WTC11 (cell line): Measurements from ENCODE around the gene CST9L. TPM values are rescaled to one million over a fixed set of nuclear protein-coding genes. Genes with fewer than 3 reads are reported as not detected.
A peak's percentile ranks its signal among the peaks of the same experiment; 100 is the strongest.

Source experiments
- ATAC-seq: fragments of 200-7000 bp; cut with Tn5 transposase; 2 replicates; pipeline ENCODE4 v1.10.0; 2021; ENCODE audit warnings: mild to moderate bottlenecking, moderate library complexity
- CTCF ChIA-PET: fragments of 300-600 bp; sonication (Branson Sonifier 250); formaldehyde crosslinking; loops from one replicate; lab custom pipeline; 2021; ENCODE audit warnings: antibody characterized with exemption; lab: Charles Lee
- POLR2A ChIA-PET: fragments of 350-600 bp; sonication (Branson Sonifier 250); formaldehyde crosslinking; loops from one replicate; lab custom pipeline; 2021; ENCODE audit warnings: antibody characterized with exemption; lab: Charles Lee
- DNase-seq: peaks from one replicate; pipeline ENCODE4 v3.0.0; 2021; ENCODE audit warnings: low spot score
- H3K27ac Mint-ChIP-seq: 2 replicates; pipeline ENCODE4 v1.8.0; 2021; ENCODE audit warnings: mixed read lengths
- H3K27me3 Mint-ChIP-seq: 2 replicates; pipeline ENCODE4 v1.8.0; 2021; ENCODE audit warnings: low read depth, mild to moderate bottlenecking, moderate library complexity, mixed read lengths
- H3K36me3 Mint-ChIP-seq: 2 replicates; pipeline ENCODE4 v1.8.0; 2021; ENCODE audit warnings: mixed read lengths
- H3K4me1 Mint-ChIP-seq: 2 replicates; pipeline ENCODE4 v1.8.0; 2022; ENCODE audit warnings: mixed read lengths
- H3K4me3 Mint-ChIP-seq: 2 replicates; pipeline ENCODE4 v1.8.0; 2021; ENCODE audit warnings: mild to moderate bottlenecking, moderate library complexity, mixed read lengths
- H3K9me3 Mint-ChIP-seq: 2 replicates; pipeline ENCODE4 v1.8.0; 2021; ENCODE audit warnings: mixed read lengths
- CBFB ChIP-seq: sonication (generic); formaldehyde crosslinking; IDR thresholded peaks from 2 replicates; pipeline ENCODE4 v1.8.1; 2022; ENCODE audit warnings: mild to moderate bottlenecking, low read depth, missing genetic modification reagents
- FOXK1 ChIP-seq: sonication (generic); formaldehyde crosslinking; IDR thresholded peaks from 2 replicates; pipeline ENCODE4 v1.8.0; 2022; ENCODE audit warnings: mild to moderate bottlenecking, moderate library complexity, missing genetic modification reagents
- MYBL2 ChIP-seq: sonication (generic); formaldehyde crosslinking; IDR thresholded peaks from 2 replicates; pipeline ENCODE4 v1.8.1; 2023; ENCODE audit warnings: mild to moderate bottlenecking, moderate library complexity, missing genetic modification reagents
- RELA ChIP-seq: sonication (generic); formaldehyde crosslinking; IDR thresholded peaks from 2 replicates; pipeline ENCODE4 v1.8.1; 2022; ENCODE audit warnings: missing genetic modification reagents, mild to moderate bottlenecking, borderline replicate concordance
- ZNF232 ChIP-seq: sonication (generic); formaldehyde crosslinking; IDR thresholded peaks from 2 replicates; pipeline ENCODE4 v1.8.0; 2022; ENCODE audit warnings: mild to moderate bottlenecking, missing genetic modification reagents
- ZNF396 ChIP-seq: fragments of 250-450 bp; sonication (Bioruptor Pico); IDR thresholded peaks from 2 replicates; pipeline ENCODE4 v1.8.0; 2021; ENCODE audit warnings: mild to moderate bottlenecking, moderate library complexity, borderline replicate concordance
- ZNF423 ChIP-seq: fragments of 250-450 bp; sonication (Bioruptor Pico); IDR thresholded peaks from 2 replicates; pipeline ENCODE4 v2.1.2; 2022; ENCODE audit warnings: mild to moderate bottlenecking, moderate library complexity
- total RNA-seq: library from RNA; stranded (reverse); gene quantifications from 3 replicates; pipeline ENCODE4 v1.2.3, GENCODE V29; 2021
- TF ChIP-seq, protein P1 (sequence below): sonication (generic); formaldehyde crosslinking; IDR thresholded peaks from 2 replicates; pipeline ENCODE4 v1.8.1; 2023; ENCODE audit warnings: mild to moderate bottlenecking, moderate library complexity, missing genetic modification reagents
- TF ChIP-seq, protein P2 (sequence below): fragments of 250-450 bp; sonication (Bioruptor Pico); conservative IDR thresholded peaks from 2 replicates; pipeline ENCODE4 v1.9.0; 2021; ENCODE audit warnings: mild to moderate bottlenecking
- TF ChIP-seq, protein P3 (sequence below): fragments of 250-450 bp; sonication (Bioruptor Pico); IDR thresholded peaks from 2 replicates; pipeline ENCODE4 v1.9.0; 2021; ENCODE audit warnings: mild to moderate bottlenecking
- TF ChIP-seq, protein P4 (sequence below): sonication (generic); formaldehyde crosslinking; IDR thresholded peaks from 2 replicates; pipeline ENCODE4 v1.8.1; 2022; ENCODE audit warnings: mild to moderate bottlenecking, moderate library complexity, missing genetic modification reagents
- TF ChIP-seq, protein P5 (sequence below): fragments of 250-450 bp; sonication (Bioruptor Pico); IDR thresholded peaks from 2 replicates; pipeline ENCODE4 v1.9.0; 2021; ENCODE audit warnings: mild to moderate bottlenecking, borderline replicate concordance
- TF ChIP-seq, protein P6 (sequence below): sonication (generic); formaldehyde crosslinking; conservative IDR thresholded peaks from 2 replicates; pipeline ENCODE4 v1.8.1; 2023; ENCODE audit warnings: mild to moderate bottlenecking, low read depth, missing genetic modification reagents, moderate library complexity
- TF ChIP-seq, protein P7 (sequence below): sonication (generic); formaldehyde crosslinking; IDR thresholded peaks from 2 replicates; pipeline ENCODE4 v1.8.1; 2023; ENCODE audit warnings: mild to moderate bottlenecking, missing genetic modification reagents, moderate library complexity

Gene CST9L
- total RNA-seq, 1 experiment from 2014 or later: not detected

DNA sequence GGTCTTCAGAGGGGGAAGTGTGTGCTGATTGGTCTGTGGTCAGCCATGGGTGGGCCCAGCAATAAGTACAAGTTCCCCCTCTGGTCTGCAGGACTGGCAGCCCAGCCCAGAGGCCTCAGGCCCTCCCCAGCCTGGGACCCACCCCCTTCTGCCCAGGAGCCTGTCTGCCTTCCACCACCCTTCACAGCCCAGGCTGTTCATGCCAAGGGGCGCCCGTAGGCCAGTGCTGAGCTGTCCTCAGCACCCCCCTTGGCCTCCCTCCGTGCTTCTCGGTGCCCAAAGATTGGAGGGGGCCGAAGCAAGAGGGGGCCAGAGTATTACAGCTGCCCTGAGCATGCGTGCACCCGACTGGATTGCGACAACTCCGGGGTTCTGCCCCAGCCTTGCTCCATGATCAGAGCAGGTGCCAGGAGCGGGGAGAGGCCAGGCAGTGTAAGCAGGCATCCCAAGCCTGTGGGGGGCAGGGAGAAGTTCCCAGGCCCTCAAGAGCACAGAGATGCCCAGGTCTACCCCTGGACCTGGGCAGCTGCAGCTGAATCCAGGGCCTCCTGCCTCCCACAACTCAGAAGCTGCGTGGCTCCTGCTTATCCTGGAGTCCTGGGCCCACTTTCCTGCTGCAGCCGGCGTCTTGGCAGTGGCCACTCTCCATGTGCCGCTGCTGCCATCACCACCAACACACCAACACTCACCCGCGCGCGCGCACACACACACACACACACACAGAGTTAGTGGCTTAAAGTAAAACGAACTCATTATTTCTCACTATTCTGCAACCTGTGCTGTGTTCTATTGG is 33.3 kb downstream of the CST9L start:
- H3K27me3 Mint-ChIP-seq: peaks cover 47% of the 10 kb centered on the region
- H3K27ac Mint-ChIP-seq: no peak overlapping the region
- peak; percentile 12; the same call in 1 of the 2 replicates for ATAC-seq
- no peak for DNase-seq
- POLR2A ChIA-PET: no interaction called here
- no peak overlapping the region for H3K4me3 Mint-ChIP-seq
- H3K9me3 Mint-ChIP-seq: peaks cover 25% of the 10 kb centered on the region
- H3K4me1 Mint-ChIP-seq: peaks cover 37% of the 10 kb centered on the region
- CTCF ChIA-PET: interaction anchor here (1.6 kb wide), 1 partner anchor 27 kb away, joined by 5 read pairs; no protein-coding TSS in a partner anchor
- no peak for TF ChIP-seq FOXK1
- TF ChIP-seq, protein P1, sequence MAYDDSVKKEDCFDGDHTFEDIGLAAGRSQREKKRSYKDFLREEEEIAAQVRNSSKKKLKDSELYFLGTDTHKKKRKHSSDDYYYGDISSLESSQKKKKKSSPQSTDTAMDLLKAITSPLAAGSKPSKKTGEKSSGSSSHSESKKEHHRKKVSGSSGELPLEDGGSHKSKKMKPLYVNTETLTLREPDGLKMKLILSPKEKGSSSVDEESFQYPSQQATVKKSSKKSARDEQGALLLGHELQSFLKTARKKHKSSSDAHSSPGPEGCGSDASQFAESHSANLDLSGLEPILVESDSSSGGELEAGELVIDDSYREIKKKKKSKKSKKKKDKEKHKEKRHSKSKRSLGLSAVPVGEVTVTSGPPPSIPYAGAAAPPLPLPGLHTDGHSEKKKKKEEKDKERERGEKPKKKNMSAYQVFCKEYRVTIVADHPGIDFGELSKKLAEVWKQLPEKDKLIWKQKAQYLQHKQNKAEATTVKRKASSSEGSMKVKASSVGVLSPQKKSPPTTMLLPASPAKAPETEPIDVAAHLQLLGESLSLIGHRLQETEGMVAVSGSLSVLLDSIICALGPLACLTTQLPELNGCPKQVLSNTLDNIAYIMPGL (CRISPR knock-in tag): no peak
- no peak for TF ChIP-seq ZNF396 (CRISPR knock-in tag)
- no peak for TF ChIP-seq CBFB
- TF ChIP-seq, protein P2, sequence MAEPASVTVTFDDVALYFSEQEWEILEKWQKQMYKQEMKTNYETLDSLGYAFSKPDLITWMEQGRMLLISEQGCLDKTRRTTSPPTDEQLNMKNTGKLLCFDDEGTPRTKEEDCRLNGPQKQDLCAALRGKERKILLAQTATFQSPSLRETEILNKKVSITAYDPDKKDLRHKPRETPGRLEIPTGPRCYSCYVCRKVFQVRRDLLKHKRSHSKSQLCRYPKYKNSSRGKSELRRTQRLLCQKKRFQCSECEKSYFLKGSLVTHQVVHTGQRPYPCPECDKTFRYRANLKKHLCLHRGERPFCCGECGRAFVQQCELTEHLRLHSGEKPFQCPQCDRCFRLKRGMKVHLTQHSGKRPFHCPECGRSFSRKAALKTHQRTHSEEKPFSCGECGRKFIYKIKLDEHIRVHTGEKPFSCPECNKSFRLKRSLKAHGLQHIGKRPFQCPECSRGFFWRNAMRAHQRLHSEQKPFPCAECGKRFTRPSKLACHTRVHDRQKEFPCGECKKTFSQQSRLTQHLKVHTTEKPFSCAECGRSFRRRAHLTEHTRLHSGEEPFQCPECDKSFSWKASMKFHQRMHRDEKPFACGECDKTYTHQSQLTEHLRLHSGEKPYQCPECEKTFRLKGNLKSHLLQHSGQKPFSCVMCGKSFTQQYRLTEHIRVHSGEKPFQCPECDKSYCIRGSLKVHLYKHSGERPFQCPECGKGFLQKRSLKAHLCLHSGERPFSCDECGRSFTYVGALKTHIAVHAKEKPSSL (CRISPR knock-in tag): no peak
- TF ChIP-seq, protein P3, sequence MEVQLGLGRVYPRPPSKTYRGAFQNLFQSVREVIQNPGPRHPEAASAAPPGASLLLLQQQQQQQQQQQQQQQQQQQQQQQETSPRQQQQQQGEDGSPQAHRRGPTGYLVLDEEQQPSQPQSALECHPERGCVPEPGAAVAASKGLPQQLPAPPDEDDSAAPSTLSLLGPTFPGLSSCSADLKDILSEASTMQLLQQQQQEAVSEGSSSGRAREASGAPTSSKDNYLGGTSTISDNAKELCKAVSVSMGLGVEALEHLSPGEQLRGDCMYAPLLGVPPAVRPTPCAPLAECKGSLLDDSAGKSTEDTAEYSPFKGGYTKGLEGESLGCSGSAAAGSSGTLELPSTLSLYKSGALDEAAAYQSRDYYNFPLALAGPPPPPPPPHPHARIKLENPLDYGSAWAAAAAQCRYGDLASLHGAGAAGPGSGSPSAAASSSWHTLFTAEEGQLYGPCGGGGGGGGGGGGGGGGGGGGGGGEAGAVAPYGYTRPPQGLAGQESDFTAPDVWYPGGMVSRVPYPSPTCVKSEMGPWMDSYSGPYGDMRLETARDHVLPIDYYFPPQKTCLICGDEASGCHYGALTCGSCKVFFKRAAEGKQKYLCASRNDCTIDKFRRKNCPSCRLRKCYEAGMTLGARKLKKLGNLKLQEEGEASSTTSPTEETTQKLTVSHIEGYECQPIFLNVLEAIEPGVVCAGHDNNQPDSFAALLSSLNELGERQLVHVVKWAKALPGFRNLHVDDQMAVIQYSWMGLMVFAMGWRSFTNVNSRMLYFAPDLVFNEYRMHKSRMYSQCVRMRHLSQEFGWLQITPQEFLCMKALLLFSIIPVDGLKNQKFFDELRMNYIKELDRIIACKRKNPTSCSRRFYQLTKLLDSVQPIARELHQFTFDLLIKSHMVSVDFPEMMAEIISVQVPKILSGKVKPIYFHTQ: no peak
- TF ChIP-seq ZNF232 (CRISPR knock-in tag): no peak
- TF ChIP-seq, protein P4, sequence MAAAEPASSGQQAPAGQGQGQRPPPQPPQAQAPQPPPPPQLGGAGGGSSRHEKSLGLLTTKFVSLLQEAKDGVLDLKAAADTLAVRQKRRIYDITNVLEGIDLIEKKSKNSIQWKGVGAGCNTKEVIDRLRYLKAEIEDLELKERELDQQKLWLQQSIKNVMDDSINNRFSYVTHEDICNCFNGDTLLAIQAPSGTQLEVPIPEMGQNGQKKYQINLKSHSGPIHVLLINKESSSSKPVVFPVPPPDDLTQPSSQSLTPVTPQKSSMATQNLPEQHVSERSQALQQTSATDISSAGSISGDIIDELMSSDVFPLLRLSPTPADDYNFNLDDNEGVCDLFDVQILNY (CRISPR knock-in tag): no peak
- no peak for TF ChIP-seq MYBL2 (CRISPR knock-in tag)
- TF ChIP-seq, protein P5, sequence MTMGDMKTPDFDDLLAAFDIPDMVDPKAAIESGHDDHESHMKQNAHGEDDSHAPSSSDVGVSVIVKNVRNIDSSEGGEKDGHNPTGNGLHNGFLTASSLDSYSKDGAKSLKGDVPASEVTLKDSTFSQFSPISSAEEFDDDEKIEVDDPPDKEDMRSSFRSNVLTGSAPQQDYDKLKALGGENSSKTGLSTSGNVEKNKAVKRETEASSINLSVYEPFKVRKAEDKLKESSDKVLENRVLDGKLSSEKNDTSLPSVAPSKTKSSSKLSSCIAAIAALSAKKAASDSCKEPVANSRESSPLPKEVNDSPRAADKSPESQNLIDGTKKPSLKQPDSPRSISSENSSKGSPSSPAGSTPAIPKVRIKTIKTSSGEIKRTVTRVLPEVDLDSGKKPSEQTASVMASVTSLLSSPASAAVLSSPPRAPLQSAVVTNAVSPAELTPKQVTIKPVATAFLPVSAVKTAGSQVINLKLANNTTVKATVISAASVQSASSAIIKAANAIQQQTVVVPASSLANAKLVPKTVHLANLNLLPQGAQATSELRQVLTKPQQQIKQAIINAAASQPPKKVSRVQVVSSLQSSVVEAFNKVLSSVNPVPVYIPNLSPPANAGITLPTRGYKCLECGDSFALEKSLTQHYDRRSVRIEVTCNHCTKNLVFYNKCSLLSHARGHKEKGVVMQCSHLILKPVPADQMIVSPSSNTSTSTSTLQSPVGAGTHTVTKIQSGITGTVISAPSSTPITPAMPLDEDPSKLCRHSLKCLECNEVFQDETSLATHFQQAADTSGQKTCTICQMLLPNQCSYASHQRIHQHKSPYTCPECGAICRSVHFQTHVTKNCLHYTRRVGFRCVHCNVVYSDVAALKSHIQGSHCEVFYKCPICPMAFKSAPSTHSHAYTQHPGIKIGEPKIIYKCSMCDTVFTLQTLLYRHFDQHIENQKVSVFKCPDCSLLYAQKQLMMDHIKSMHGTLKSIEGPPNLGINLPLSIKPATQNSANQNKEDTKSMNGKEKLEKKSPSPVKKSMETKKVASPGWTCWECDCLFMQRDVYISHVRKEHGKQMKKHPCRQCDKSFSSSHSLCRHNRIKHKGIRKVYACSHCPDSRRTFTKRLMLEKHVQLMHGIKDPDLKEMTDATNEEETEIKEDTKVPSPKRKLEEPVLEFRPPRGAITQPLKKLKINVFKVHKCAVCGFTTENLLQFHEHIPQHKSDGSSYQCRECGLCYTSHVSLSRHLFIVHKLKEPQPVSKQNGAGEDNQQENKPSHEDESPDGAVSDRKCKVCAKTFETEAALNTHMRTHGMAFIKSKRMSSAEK (CRISPR knock-in tag): no peak
- no peak for TF ChIP-seq ZNF423 (CRISPR knock-in tag)
- TF ChIP-seq, all 79 proteins: peak for 0
- H3K36me3 Mint-ChIP-seq: peaks cover 16% of the 10 kb centered on the region

DNA sequence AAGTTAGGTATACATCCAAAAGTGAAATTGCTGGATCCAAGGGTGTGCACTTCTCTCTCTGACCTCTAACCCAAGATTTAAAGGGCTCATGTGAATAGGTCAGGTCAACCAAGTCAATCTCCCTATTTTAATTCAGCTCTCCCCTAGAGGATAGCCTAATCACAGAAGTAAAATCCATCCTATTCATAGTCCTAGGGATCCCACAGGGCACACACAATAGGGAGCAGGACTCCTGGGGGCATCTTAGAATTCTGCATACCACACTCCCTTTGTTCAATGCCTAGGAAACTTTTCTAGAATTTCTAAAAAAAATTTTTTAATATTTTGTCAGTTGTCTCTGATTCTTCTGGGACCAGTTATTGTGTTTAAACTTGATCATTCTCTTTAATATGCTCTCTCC is 35.1 kb downstream of the CST9L start:
- Mint-ChIP-seq H3K27ac (no peak overlapping the region), H3K36me3 (peaks cover 31% of the 10 kb centered on the region), H3K27me3 (peaks cover 47% of the 10 kb centered on the region), H3K4me1 (peaks cover 48% of the 10 kb centered on the region), H3K4me3 (peak overlapping the region; percentile 37), H3K9me3 (peaks cover 33% of the 10 kb centered on the region)
- peak; percentile 32 for DNase-seq
- ChIA-PET POLR2A (no interaction called here), CTCF (interaction anchor here (1.3 kb wide), 1 partner anchor 74 kb away, joined by 3 read pairs; no protein-coding TSS in a partner anchor)
- ATAC-seq: peak; percentile 95
- TF ChIP-seq, protein P6, sequence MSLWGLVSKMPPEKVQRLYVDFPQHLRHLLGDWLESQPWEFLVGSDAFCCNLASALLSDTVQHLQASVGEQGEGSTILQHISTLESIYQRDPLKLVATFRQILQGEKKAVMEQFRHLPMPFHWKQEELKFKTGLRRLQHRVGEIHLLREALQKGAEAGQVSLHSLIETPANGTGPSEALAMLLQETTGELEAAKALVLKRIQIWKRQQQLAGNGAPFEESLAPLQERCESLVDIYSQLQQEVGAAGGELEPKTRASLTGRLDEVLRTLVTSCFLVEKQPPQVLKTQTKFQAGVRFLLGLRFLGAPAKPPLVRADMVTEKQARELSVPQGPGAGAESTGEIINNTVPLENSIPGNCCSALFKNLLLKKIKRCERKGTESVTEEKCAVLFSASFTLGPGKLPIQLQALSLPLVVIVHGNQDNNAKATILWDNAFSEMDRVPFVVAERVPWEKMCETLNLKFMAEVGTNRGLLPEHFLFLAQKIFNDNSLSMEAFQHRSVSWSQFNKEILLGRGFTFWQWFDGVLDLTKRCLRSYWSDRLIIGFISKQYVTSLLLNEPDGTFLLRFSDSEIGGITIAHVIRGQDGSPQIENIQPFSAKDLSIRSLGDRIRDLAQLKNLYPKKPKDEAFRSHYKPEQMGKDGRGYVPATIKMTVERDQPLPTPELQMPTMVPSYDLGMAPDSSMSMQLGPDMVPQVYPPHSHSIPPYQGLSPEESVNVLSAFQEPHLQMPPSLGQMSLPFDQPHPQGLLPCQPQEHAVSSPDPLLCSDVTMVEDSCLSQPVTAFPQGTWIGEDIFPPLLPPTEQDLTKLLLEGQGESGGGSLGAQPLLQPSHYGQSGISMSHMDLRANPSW (CRISPR knock-in tag): no peak
- TF ChIP-seq, protein P7, sequence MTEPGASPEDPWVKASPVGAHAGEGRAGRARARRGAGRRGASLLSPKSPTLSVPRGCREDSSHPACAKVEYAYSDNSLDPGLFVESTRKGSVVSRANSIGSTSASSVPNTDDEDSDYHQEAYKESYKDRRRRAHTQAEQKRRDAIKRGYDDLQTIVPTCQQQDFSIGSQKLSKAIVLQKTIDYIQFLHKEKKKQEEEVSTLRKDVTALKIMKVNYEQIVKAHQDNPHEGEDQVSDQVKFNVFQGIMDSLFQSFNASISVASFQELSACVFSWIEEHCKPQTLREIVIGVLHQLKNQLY: no peak
- TF ChIP-seq RELA: no peak
- TF ChIP-seq, protein P2 (CRISPR knock-in tag): no peak
